HepG2 (cell line): Measurements from ENCODE around the gene FANCD2. TPM values are rescaled to one million over a fixed set of nuclear protein-coding genes. Genes with fewer than 3 reads are reported as not detected.

ENCODE experiments used
- ASH2L ChIP-seq: fragments of 300-600, 200-600 bp; sonication (generic); IDR thresholded peaks from 2 replicates; pipeline ENCODE4 v1.7.0; 2017; ENCODE audit warnings: low read depth, mild to moderate bottlenecking, moderate library complexity, mixed read lengths, low read length; ENCODE audit not compliant: insufficient read length
- EED ChIP-seq: sonication (generic); formaldehyde crosslinking; IDR thresholded peaks from 2 replicates; pipeline ENCODE4 v1.5.0; 2020; ENCODE audit warnings: mild to moderate bottlenecking, missing genetic modification reagents
- FOXM1 ChIP-seq: sonication (generic); formaldehyde crosslinking; IDR thresholded peaks from 2 replicates; pipeline ENCODE4 v1.5.0; 2020; ENCODE audit warnings: missing genetic modification reagents
- NCOR1 ChIP-seq: fragments of 200-600 bp; sonication (generic); IDR thresholded peaks from 2 replicates; pipeline ENCODE4 v1.7.0; 2017; ENCODE audit warnings: antibody characterized with exemption, low read length, borderline replicate concordance
- TFDP2 ChIP-seq: sonication (generic); formaldehyde crosslinking; IDR thresholded peaks from 2 replicates; pipeline ENCODE4 v1.4.0; 2020; ENCODE audit warnings: missing genetic modification reagents
- TSC22D2 ChIP-seq: sonication (generic); formaldehyde crosslinking; IDR thresholded peaks from 2 replicates; pipeline ENCODE4 v1.5.1; 2020; ENCODE audit warnings: missing genetic modification reagents, mild to moderate bottlenecking, borderline replicate concordance
- ZNF20 ChIP-seq: sonication (generic); formaldehyde crosslinking; IDR thresholded peaks from 2 replicates; pipeline ENCODE4 v1.4.0; 2020; ENCODE audit warnings: mild to moderate bottlenecking, moderate library complexity, missing genetic modification reagents
- ZNF431 ChIP-seq: sonication (generic); formaldehyde crosslinking; IDR thresholded peaks from 2 replicates; pipeline ENCODE4 v1.9.0; 2022; ENCODE audit warnings: missing genetic modification reagents, low read depth, mild to moderate bottlenecking, borderline replicate concordance
- ZNF460 ChIP-seq: sonication (generic); formaldehyde crosslinking; IDR thresholded peaks from 2 replicates; pipeline ENCODE4 v1.5.1; 2020; ENCODE audit warnings: missing genetic modification reagents, mild to moderate bottlenecking, borderline replicate concordance
- ZNF496 ChIP-seq: sonication (generic); formaldehyde crosslinking; IDR thresholded peaks from 2 replicates; pipeline ENCODE4 v1.8.1; 2023; ENCODE audit warnings: mild to moderate bottlenecking, moderate library complexity, missing genetic modification reagents; ENCODE audit not compliant: insufficient replicate concordance
- ZNF615 ChIP-seq: sonication (generic); formaldehyde crosslinking; IDR thresholded peaks from 2 replicates; pipeline ENCODE4 v1.5.0; 2020; ENCODE audit warnings: mild to moderate bottlenecking, missing genetic modification reagents, borderline replicate concordance
- ZNF75D ChIP-seq: sonication (generic); formaldehyde crosslinking; IDR thresholded peaks from 2 replicates; pipeline ENCODE4 v1.8.1; 2023; ENCODE audit warnings: missing genetic modification reagents, mild to moderate bottlenecking, borderline replicate concordance
- ZNF770 ChIP-seq: sonication (generic); formaldehyde crosslinking; IDR thresholded peaks from 2 replicates; pipeline ENCODE4 v1.5.0; 2020; ENCODE audit warnings: mild to moderate bottlenecking, missing genetic modification reagents
- ZNF883 ChIP-seq: sonication (generic); formaldehyde crosslinking; IDR thresholded peaks from 2 replicates; pipeline ENCODE4 v1.5.1; 2020; ENCODE audit warnings: mild to moderate bottlenecking, missing genetic modification reagents; ENCODE audit errors: not compliant biosample characterization
- polyA plus RNA-seq, 8 experiments: library from polyadenylated mRNA; depleted of rRNA in 3 of 8; stranded (reverse) in 7 of 8; unstranded in 1 of 8; fragments of >200 nt; fragmentation: Illumina TruSeq in 4 of 8; extraction: Trizol in 4 of 8; gene quantifications; 2 replicates each; pipeline versions ENCODE4 v1.2.1 to v1.2.3, GENCODE V29; 2011 to 2016; ENCODE audit warnings: low read depth in 4 of 8, missing spikeins in 1 of 8, mixed read lengths in 1 of 8; ENCODE audit not compliant: insufficient read depth in 1 of 8
- total RNA-seq, 5 experiments: library from RNA; depleted of rRNA; stranded (reverse); fragments of >200 nt; fragmentation: Illumina TruSeq; extraction: Trizol; gene quantifications; 2 replicates each; pipeline ENCODE4 v1.2.3, GENCODE V29; 2016; ENCODE audit warnings: low read depth in 1 of 5
- TF ChIP-seq, protein P1 (sequence below): sonication (generic); formaldehyde crosslinking; IDR thresholded peaks from 2 replicates; pipeline ENCODE4 v1.8.0; 2022; ENCODE audit warnings: mild to moderate bottlenecking, missing genetic modification reagents; ENCODE audit not compliant: insufficient replicate concordance
- TF ChIP-seq, protein P2 (sequence below): sonication (generic); formaldehyde crosslinking; IDR thresholded peaks from 2 replicates; pipeline ENCODE4 v1.5.0; 2020; ENCODE audit warnings: mild to moderate bottlenecking, missing genetic modification reagents
- TF ChIP-seq, protein P3 (sequence below): IDR thresholded peaks from 2 replicates; pipeline ENCODE4 v1.6.1; 2016; ENCODE audit warnings: mild to moderate bottlenecking, missing biosample characterization, missing genetic modification reagents
- TF ChIP-seq, protein P4 (sequence below): sonication (generic); formaldehyde crosslinking; IDR thresholded peaks from 2 replicates; pipeline ENCODE4 v1.9.0; 2021; ENCODE audit warnings: missing genetic modification reagents, mild to moderate bottlenecking, borderline replicate concordance

FANCD2 gene
- total and polyA plus RNA-seq, 2 of the 13 experiments (the other 11 are each of a cell fraction or from before 2014, with no cell fraction given) = 10.1 to 42.0 TPM

GRCh38 chr3:10026084-10026890 lies at the start of gene FANCD2 (continued):
- TF ChIP-seq, protein P1, sequence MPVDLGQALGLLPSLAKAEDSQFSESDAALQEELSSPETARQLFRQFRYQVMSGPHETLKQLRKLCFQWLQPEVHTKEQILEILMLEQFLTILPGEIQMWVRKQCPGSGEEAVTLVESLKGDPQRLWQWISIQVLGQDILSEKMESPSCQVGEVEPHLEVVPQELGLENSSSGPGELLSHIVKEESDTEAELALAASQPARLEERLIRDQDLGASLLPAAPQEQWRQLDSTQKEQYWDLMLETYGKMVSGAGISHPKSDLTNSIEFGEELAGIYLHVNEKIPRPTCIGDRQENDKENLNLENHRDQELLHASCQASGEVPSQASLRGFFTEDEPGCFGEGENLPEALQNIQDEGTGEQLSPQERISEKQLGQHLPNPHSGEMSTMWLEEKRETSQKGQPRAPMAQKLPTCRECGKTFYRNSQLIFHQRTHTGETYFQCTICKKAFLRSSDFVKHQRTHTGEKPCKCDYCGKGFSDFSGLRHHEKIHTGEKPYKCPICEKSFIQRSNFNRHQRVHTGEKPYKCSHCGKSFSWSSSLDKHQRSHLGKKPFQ (CRISPR knock-in tag) = no peak
- TF ChIP-seq ZNF20 (CRISPR knock-in tag) = no peak
- no peak for TF ChIP-seq ZNF496 (CRISPR knock-in tag)
- TF ChIP-seq FOXM1 = no peak
- peak; percentile 90 for TF ChIP-seq EED
- TF ChIP-seq, protein P2, sequence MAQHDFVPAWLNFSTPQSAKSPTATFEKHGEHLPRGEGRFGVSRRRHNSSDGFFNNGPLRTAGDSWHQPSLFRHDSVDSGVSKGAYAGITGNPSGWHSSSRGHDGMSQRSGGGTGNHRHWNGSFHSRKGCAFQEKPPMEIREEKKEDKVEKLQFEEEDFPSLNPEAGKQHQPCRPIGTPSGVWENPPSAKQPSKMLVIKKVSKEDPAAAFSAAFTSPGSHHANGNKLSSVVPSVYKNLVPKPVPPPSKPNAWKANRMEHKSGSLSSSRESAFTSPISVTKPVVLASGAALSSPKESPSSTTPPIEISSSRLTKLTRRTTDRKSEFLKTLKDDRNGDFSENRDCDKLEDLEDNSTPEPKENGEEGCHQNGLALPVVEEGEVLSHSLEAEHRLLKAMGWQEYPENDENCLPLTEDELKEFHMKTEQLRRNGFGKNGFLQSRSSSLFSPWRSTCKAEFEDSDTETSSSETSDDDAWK (CRISPR knock-in tag) = no peak
- TF ChIP-seq ASH2L = peak; percentile 89
- TF ChIP-seq TSC22D2 (CRISPR knock-in tag) = peak; percentile 92; the same call in 1 of the 2 replicates
- no peak for TF ChIP-seq ZNF431 (CRISPR knock-in tag)
- TF ChIP-seq ZNF75D = no peak; the same call in 1 of the 2 replicates
- TF ChIP-seq ZNF883 (CRISPR knock-in tag) = no peak
- 0 out of 2 replicates have a peak, but pooled peaks have one; percentile 39 for TF ChIP-seq ZNF615
- TF ChIP-seq, protein P3, sequence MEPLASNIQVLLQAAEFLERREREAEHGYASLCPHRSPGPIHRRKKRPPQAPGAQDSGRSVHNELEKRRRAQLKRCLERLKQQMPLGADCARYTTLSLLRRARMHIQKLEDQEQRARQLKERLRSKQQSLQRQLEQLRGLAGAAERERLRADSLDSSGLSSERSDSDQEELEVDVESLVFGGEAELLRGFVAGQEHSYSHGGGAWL (CRISPR knock-in tag) = peak; percentile 90
- TF ChIP-seq NCOR1 = 0 out of 2 replicates have a peak, but pooled peaks have one; percentile 29
- peak; percentile 100 for TF ChIP-seq TFDP2 (CRISPR knock-in tag)
- no peak; the same call in 1 of the 2 replicates for TF ChIP-seq ZNF770 (CRISPR knock-in tag)
- TF ChIP-seq ZNF460 (CRISPR knock-in tag) = no peak
- TF ChIP-seq, protein P4, sequence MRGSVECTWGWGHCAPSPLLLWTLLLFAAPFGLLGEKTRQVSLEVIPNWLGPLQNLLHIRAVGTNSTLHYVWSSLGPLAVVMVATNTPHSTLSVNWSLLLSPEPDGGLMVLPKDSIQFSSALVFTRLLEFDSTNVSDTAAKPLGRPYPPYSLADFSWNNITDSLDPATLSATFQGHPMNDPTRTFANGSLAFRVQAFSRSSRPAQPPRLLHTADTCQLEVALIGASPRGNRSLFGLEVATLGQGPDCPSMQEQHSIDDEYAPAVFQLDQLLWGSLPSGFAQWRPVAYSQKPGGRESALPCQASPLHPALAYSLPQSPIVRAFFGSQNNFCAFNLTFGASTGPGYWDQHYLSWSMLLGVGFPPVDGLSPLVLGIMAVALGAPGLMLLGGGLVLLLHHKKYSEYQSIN (CRISPR knock-in tag) = no peak
